HUES64 (cell line): ENCODE measurements around the gene HSPA2.

Experiments
- H3K27ac ChIP-seq: 2 replicates; pipeline ENCODE4 v1.7.0; 2013; ENCODE audit warnings: low read depth, low read length, inconsistent platforms
- H3K27me3 ChIP-seq: 2 replicates; pipeline ENCODE4 v1.6.1; 2013; ENCODE audit warnings: mild to moderate bottlenecking, low read length; ENCODE audit not compliant: insufficient read depth
- H3K36me3 ChIP-seq: 2 replicates; pipeline ENCODE4 v1.6.1; 2013; ENCODE audit warnings: mild to moderate bottlenecking, low read length; ENCODE audit not compliant: insufficient read depth
- H3K4me1 ChIP-seq: 2 replicates; pipeline ENCODE4 v1.6.1; 2013; ENCODE audit warnings: mild to moderate bottlenecking, low read length, moderate library complexity; ENCODE audit not compliant: insufficient read depth
- H3K4me3 ChIP-seq: 2 replicates; pipeline ENCODE4 v1.5.1; 2013; ENCODE audit warnings: mild to moderate bottlenecking, low read length, moderate library complexity
- H3K9ac ChIP-seq: 2 replicates; pipeline ENCODE4 v1.6.1; 2013; ENCODE audit warnings: mild to moderate bottlenecking, low read depth, low read length
- H3K9me3 ChIP-seq: 2 replicates; pipeline ENCODE4 v1.6.1; 2013; ENCODE audit warnings: low read depth, low read length; ENCODE audit not compliant: insufficient read depth
- WGBS: fragments of 150-250, 120-280 bp; methylation state at CpG from one replicate; pipeline ENCODE4 v1.1.7; 2013; ENCODE audit warnings: missing lambda C conversion rate; 5-methylcytosine and 5-hydroxymethylcytosine counted together

The HSPA2 gene

DNA sequence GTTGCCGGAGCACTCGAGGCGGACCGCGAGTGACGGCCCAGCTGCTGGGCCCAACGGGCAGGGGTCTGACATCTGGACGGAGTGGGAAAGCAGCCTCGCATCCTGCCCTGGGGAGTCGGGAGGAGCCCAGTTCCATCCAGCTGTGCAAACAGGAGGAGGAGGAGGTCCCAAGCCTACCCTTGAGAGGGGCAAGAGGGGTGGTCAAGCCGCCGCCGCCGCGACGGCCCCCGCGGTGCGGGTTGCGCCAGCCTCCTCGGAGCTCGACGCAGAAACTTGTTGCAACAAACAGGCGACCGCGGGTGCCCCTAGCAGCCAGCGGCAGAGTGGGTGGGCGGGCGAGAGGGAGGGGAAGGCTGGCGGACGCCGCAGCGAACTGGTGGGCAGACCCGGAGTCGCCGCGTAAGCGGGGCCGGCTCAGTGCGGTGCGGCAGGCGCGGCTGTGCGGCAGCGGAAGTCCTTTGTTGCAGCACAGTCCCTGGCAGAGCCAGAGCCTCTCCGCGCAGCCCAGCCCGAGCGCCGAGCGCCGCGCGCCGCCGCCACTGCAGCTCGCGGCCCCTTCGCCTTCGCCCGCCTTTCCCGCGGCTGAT is 36.1 kb upstream of the HSPA2 start, which contains the start of gene ZBTB1:
Gene ZBTB1, plus strand, starts transcription at position 461 of the 587 bp plus-strand sequence. CDS start 16,735 bp downstream, outside the sequence.
- H3K27me3 ChIP-seq: no peaks in the 10 kb centered on the region
- H3K36me3 ChIP-seq: no peaks in the 10 kb centered on the region; the same call in 1 of the 2 replicates
- peak within 1 kb of the TSS; percentile 95 for H3K4me3 ChIP-seq
- H3K9me3 ChIP-seq: no peaks in the 10 kb centered on the region
- H3K27ac ChIP-seq: peak within 1 kb of the TSS; percentile 100
- H3K9ac ChIP-seq: peak within 1 kb of the TSS; percentile 100
- peaks cover 43% of the 10 kb centered on the region for H3K4me1 ChIP-seq
- under 1% methylated on average over 63 of the region's 63 CpGs for WGBS

DNA sequence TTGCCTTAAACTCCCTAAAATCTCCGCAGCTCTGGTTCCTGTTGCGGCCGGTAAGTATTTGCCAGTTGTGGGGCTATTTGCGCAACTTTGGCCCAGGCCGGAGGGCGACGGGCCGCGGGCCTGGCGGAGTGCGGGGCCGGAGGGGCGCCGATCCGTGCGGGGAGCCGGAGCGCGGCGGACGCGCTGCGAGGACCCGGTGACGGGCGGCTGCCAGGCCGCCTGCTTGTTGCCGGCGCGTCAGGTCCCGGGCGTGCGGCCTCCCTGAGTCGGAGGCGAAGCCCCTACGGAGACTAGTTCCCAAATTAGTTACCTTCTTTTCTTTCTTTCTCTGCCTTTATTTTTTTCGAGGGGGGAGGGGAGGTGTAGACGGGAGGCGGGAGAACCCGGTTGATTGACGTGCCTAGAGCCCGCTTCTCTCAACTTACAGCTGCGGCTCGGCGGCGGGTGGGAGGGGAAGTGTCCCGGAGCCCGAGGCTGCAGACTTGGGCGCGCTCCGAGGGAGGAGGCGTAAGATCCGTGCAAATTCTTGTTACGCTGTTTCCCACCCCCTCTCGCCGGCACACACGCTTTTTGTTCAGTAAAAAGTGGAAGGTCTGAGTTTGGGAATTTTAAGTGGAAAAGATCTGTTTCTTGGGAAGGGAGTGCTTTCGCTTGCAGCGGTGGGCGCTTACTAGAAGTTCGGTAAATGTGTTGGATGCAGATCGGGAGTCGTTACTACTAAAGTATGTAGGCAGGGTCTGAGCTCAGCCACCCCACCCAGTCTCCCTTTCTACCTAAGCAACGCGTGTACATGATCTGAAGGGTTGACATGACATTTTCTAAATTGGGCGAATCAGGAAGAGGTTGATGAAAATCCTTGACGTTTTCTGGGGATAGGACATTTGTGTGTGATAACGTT is 35.4 kb upstream of the HSPA2 start:
- peak overlapping the region; percentile 100 for H3K9ac ChIP-seq
- WGBS: under 1% methylated on average over 66 of the region's 68 CpGs
- H3K9me3 ChIP-seq: no peaks in the 10 kb centered on the region
- peak overlapping the region; percentile 100 for H3K27ac ChIP-seq
- peaks cover 43% of the 10 kb centered on the region for H3K4me1 ChIP-seq
- H3K4me3 ChIP-seq: peak overlapping the region; percentile 95
- no peaks in the 10 kb centered on the region; the same call in 1 of the 2 replicates for H3K36me3 ChIP-seq
- H3K27me3 ChIP-seq: no peaks in the 10 kb centered on the region

DNA sequence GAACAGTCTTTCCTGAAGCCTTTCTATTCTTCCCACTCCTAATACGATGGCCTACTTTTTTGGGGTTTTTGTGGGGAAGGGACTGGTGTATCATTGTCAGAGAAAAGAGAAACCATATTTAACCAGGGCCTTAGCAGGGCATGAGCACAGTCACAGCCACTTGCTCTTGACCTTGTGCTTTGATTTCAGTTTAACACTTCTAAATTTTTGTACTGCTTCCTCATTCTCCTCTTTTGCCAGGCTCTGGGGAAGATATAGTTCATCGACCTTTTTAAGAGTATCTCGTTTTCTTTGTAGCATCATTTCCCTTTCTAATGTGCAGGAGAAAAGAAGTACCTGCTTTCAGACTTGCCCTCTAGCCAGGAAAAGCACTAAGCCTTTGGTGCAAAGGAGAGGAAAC is 33.8 kb upstream of the HSPA2 start:
- Histone ChIP-seq H3K9ac (no peak overlapping the region), H3K4me3 (no peak overlapping the region), H3K27me3 (no peaks in the 10 kb centered on the region), H3K9me3 (no peaks in the 10 kb centered on the region), H3K27ac (no peak overlapping the region), H3K4me1 (peaks cover 44% of the 10 kb centered on the region), H3K36me3 (no peaks in the 10 kb centered on the region; the same call in 1 of the 2 replicates)
- WGBS: 92% methylated on average over 2 of the region's 3 CpGs

DNA sequence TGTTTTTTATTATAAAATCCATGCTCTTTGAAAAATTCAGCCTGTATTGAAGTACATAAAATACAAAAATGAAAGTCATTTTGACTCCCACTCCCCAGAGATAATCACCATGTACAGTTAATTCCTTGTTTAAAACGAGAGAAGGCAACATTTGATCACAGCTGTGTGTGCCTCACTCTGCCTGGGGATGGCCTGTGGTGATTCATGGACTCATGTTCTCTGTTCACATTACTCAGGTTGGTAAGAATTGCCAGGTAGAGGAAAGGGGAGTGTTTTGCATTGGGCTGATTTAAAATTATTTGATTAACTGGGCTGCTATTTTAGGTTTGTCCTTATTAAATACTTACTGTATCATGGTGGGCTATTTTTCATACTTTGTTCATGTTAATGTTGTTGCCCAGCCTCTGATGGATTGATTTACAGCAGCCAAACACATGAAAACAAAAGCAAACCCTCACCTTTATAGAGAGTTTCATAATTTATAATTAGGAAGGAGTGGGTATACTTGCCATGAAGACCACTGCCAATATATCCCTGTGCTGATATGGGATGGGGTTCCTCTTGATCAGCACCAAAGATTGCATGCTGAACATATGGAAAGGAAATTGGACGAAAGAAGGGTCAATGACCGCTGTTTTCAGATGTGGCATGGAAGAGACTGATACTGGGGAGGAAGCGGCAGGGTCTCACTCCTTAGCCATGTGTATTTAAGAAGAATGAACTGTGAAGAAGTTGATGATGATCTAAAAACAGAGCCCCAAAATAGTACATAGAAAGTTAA is 33.0 kb upstream of the HSPA2 start:
- H3K4me1 ChIP-seq: peaks cover 38% of the 10 kb centered on the region
- no peak overlapping the region for H3K9ac ChIP-seq
- no peaks in the 10 kb centered on the region for H3K9me3 ChIP-seq
- H3K4me3 ChIP-seq: no peak overlapping the region
- H3K36me3 ChIP-seq: no peaks in the 10 kb centered on the region
- H3K27ac ChIP-seq: no peak overlapping the region
- no peaks in the 10 kb centered on the region for H3K27me3 ChIP-seq
- WGBS: 80% methylated on average over 4 of the region's 4 CpGs

DNA sequence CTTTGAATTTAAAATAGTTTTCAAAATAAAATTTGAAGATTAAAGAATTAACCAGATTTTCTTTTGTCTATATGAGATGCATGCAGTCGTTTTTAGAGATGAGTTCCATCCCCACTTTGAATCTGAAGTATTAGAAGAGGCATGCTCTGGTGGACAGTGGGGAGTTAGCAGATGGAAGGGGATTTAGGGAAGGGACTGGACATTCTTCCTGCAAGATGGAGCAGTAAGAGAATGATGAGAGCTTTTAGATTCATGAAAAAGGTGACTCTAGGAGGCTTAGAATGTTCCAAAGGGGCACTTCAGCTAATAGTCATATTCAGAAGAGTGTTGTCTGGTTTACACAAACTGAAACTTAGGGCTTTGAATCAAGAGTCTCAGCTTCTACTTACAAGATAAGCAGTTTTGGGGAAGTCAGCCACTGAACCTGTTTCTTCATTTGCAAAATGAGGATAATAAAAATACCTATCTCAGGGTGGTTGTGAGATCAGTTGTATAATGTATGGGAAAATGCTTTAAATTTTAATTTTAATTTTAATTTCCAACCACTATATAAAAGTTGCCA is 32.2 kb upstream of the HSPA2 start:
- no peak overlapping the region for H3K27ac ChIP-seq
- no peaks in the 10 kb centered on the region; the same call in 1 of the 2 replicates for H3K36me3 ChIP-seq
- peaks cover 36% of the 10 kb centered on the region for H3K4me1 ChIP-seq
- 57% methylated on average over 1 of the region's 1 CpG for WGBS
- no peaks in the 10 kb centered on the region for H3K9me3 ChIP-seq
- H3K27me3 ChIP-seq: no peaks in the 10 kb centered on the region
- no peak overlapping the region for H3K9ac ChIP-seq
- no peak overlapping the region for H3K4me3 ChIP-seq

DNA sequence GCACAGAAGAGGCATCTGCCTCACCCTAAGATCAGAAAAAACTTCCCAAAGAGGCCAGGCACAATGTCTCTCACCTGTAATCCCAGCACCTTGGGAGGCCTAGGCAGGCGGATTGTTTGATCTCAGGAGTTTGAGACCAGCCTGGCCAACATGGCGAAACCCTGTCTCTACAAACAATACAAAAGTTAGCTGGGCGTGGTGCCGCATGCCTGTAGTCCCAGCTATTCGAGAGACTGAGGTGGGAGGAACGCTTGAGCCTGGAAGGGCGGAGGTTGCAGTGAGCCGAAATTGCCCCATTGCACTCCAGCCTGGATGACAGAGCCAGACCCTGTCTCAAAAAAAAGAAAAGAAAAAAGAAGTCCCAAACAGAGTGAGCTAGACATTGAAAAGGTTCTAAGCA is 31.5 kb upstream of the HSPA2 start:
- 58% methylated on average over 8 of the region's 8 CpGs for WGBS
- H3K9ac ChIP-seq: no peak overlapping the region
- H3K36me3 ChIP-seq: no peaks in the 10 kb centered on the region; the same call in 1 of the 2 replicates
- H3K27me3 ChIP-seq: no peaks in the 10 kb centered on the region
- no peak overlapping the region for H3K27ac ChIP-seq
- H3K4me1 ChIP-seq: peaks cover 36% of the 10 kb centered on the region
- H3K9me3 ChIP-seq: no peaks in the 10 kb centered on the region
- no peak overlapping the region for H3K4me3 ChIP-seq

DNA sequence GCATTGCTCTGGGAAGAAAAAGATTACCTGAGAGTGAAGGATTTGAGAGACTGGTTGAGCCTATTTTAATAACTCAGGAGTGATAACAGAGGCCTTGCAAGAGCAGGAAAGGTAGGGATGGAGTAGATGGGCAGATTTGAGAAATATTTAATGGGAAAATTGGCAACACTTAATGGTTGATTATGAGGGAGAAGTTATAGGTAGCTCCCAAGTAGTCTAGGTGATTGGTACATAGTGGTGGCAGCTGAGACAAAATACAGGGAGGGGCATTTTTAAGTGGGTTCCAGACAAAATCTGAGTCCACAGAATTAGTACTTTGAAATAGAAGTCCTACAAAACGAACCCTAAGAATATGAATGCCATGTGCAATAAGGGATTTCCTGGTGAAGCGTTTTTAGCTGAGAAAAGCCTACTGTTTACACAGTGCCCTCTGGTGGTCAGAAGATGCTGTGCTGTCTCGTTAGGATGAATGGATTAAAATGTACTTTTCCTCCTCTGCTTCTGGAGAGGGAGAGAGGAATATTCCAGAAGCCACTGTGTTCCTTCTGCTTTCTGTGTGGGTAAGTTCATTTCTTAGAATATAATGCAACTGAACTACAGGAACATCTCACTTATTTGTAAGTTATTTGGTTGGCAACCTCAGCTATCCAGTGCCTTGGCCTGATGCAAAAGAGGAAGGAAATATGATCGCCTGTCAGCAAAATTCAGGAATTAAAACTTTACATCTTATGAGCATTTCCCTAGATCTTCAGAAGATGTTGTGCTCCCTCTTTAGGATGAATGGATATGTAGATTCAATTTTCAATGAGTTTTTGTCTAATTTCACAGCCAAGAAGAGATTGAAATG is 29.5 kb upstream of the HSPA2 start:
- no peak overlapping the region for H3K27ac ChIP-seq
- peaks cover 33% of the 10 kb centered on the region for H3K4me1 ChIP-seq
- no peak overlapping the region for H3K9ac ChIP-seq
- no peaks in the 10 kb centered on the region for H3K27me3 ChIP-seq
- H3K4me3 ChIP-seq: no peak overlapping the region
- H3K9me3 ChIP-seq: no peaks in the 10 kb centered on the region
- WGBS: 19% methylated on average over 3 of the region's 4 CpGs
- H3K36me3 ChIP-seq: no peaks in the 10 kb centered on the region; the same call in 1 of the 2 replicates

DNA sequence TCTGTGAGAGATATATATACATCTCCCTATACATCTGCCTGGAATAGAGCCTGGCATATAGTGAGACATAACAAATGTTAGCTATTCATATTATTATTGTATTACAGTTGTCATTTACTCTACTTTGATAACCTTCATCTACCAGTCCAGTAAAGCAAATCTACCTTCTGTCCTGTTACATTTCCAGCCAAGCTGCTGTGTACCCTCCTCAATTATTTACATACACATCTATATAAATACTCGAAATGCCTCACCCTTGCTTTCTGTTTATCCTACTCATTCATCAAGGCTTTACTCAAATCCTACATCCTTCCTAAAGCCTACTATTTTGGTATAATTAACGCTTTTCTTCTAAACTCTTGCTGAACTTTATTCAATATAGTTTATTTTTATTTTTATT is 27.3 kb upstream of the HSPA2 start:
- no peaks in the 10 kb centered on the region; the same call in 1 of the 2 replicates for H3K36me3 ChIP-seq
- no peaks in the 10 kb centered on the region for H3K9me3 ChIP-seq
- 95% methylated on average over 2 of the region's 2 CpGs for WGBS
- H3K4me3 ChIP-seq: no peak overlapping the region
- H3K9ac ChIP-seq: no peak overlapping the region
- no peak overlapping the region for H3K27ac ChIP-seq
- H3K27me3 ChIP-seq: no peaks in the 10 kb centered on the region
- peaks cover 17% of the 10 kb centered on the region for H3K4me1 ChIP-seq

DNA sequence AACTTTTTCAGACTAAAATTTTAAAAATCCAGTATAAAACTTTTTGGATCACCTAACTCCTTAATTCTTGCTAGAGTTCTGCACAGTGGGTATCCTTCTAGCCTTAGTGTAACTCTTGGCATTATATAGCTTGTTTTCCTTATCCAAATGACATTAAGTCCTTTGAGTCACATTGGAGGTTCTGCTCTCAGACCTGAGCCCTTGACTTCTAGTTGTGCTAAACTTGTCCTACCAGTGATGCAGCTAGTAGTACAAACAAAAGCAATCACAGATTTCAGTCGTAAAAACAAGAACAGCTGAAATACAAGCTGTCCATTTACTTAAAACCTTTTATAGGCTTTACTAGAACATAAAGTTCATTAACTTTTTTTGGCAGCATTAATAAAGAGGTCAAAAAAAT is 25.5 kb upstream of the HSPA2 start:
- WGBS: 97% methylated on average over 1 of the region's 1 CpG
- Histone ChIP-seq H3K27me3 (no peaks in the 10 kb centered on the region), H3K27ac (no peak overlapping the region), H3K9me3 (no peaks in the 10 kb centered on the region), H3K9ac (no peak overlapping the region), H3K36me3 (no peaks in the 10 kb centered on the region; the same call in 1 of the 2 replicates), H3K4me1 (peaks cover 7% of the 10 kb centered on the region; the same call in 1 of the 2 replicates), H3K4me3 (no peak overlapping the region)

DNA sequence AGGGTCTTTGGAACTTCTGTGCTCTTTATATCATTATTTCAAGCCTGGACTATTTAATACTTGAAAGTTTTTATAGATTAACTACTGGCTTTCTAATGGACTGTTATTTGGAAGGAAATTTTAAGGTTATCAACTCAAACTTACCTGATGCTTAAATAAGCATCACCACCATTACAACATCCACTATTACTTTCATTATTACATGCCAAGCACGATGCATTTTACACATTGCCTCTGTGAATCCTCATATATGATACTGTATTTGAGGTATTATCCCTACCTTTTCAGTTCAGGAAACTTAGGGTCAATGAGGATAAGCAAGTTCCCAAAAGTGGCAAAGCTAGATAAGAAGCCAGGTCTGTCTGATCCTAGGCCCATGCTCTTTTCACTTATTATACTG is 23.6 kb upstream of the HSPA2 start:
- H3K36me3 ChIP-seq: peaks cover 10% of the 10 kb centered on the region
- WGBS: 86% methylated on average over 1 of the region's 1 CpG
- H3K27me3 ChIP-seq: no peaks in the 10 kb centered on the region
- no peak overlapping the region for H3K9ac ChIP-seq
- H3K4me3 ChIP-seq: no peak overlapping the region
- H3K27ac ChIP-seq: no peak overlapping the region
- no peaks in the 10 kb centered on the region for H3K9me3 ChIP-seq
- H3K4me1 ChIP-seq: no peaks in the 10 kb centered on the region
